ENCODE data around the gene PARL.

PARL gene

GRCh38 chr3:183884427-183885296, at the start of gene PARL:
Gene PARL (minus strand): TSS chr3:183884880. CDS start chr3:183884846, 34 bp downstream.
- DNase-seq (ENCODE audit: extremely low read depth, low read depth), result peak; percentile 82
- H3K4me3 ChIP-seq (replicated peaks; ENCODE audit: low read depth, low read length), result peak within 1 kb of the TSS; percentile 95
- peak; percentile 93 for TF ChIP-seq CTCF (IDR thresholded peaks at IDR 0.05; ENCODE audit: low read depth, low read length, missing control alignments)

- no peak for TF ChIP-seq CTCF (IDR thresholded peaks at IDR 0.05; ENCODE audit: low read depth, low read length, missing control alignments)
- H3K4me3 ChIP-seq (replicated peaks; ENCODE audit: low read depth, low read length), result no peak overlapping the region
These were observed 48.5 kb upstream of the PARL start for GRCh38 chr3:183933160-183933559.

GRCh38 chr3:183931881-183932280, 47.2 kb upstream of the PARL start:
- no peak overlapping the region for H3K4me3 ChIP-seq (replicated peaks; ENCODE audit: low read depth, low read length)
- no peak for DNase-seq (ENCODE audit: extremely low read depth, low read depth)
- no peak for TF ChIP-seq CTCF (IDR thresholded peaks at IDR 0.05; ENCODE audit: low read depth, low read length, missing control alignments)

More at GRCh38 chr3:183933160-183933559, 48.5 kb upstream of the PARL start:
- no peak for DNase-seq (ENCODE audit: extremely low read depth, low read depth)

DNA sequence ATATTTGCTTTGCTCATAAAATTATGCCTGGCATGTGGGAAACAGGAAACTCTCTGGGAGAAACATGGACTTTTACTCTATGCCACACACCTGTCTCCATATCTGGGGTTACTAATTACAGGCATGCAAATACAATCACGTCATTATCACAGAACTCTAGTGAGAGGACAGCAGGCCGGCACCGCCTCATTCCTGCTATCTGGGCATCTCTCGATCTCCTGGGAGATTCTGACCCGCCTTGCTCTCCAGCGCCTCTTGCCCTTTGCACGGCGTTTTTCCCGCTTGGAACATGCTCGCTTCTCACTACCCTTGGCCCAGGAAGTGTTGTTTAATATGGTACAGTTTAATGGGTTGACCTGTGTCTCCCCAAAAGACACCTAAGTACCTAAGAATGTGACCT, 45.4 kb upstream of the PARL start:
- TF ChIP-seq CTCF (IDR thresholded peaks at IDR 0.05; ENCODE audit: low read depth, low read length, missing control alignments), result no peak
- DNase-seq (ENCODE audit: extremely low read depth, low read depth), result no peak
- H3K4me3 ChIP-seq (replicated peaks; ENCODE audit: low read depth, low read length), result no peak overlapping the region

- H3K4me3 ChIP-seq (replicated peaks; ENCODE audit: low read depth, low read length), result no peak overlapping the region
- DNase-seq (ENCODE audit: extremely low read depth, low read depth), result no peak
- TF ChIP-seq CTCF (IDR thresholded peaks at IDR 0.05; ENCODE audit: low read depth, low read length, missing control alignments), result no peak
These were observed 42.4 kb upstream of the PARL start for GRCh38 chr3:183927059-183927458.

DNA sequence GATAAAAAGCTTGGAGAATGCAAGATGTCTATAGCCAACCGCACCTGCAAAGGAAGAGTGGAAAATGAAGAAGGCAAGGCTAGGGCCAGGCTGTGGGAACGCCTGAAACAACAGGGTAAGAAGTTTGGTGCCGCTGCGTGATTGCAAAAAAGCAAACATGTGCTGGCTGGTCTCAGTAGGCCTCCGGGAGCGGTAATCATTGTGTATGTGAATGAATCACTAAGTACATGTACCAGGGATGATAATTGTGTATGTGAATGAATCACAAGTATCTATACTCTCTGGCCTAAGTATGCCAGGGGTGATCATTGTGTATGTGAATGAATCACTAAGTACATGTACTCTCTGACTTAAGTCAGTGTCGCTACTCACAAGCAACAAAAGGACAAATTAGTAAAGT, 40.3 kb upstream of the PARL start:
- no peak overlapping the region for H3K4me3 ChIP-seq (replicated peaks; ENCODE audit: low read depth, low read length)
- DNase-seq (ENCODE audit: extremely low read depth, low read depth), result no peak
- no peak for TF ChIP-seq CTCF (IDR thresholded peaks at IDR 0.05; ENCODE audit: low read depth, low read length, missing control alignments)
